Neuron (in vitro differentiated cells): ENCODE measurements around the gene CCDC73.
A peak's percentile ranks its signal among the peaks of the same experiment; 100 is the strongest.

Source experiments
- H2AFZ ChIP-seq: one replicate; pipeline ENCODE4 v1.6.1; 2013; ENCODE audit warnings: low read depth, mild to moderate bottlenecking, inconsistent platforms, low read length, moderate library complexity
- H3K27me3 ChIP-seq: one replicate; pipeline ENCODE4 v1.6.1; 2013; ENCODE audit warnings: low read length; ENCODE audit not compliant: insufficient read depth
- H3K36me3 ChIP-seq: one replicate; pipeline ENCODE4 v1.6.1; 2013; ENCODE audit warnings: low read length; ENCODE audit not compliant: insufficient read depth
- H3K4me1 ChIP-seq: one replicate; pipeline ENCODE4 v1.6.1; 2013; ENCODE audit warnings: low read length; ENCODE audit not compliant: insufficient read depth
- H3K4me3 ChIP-seq: 2 replicates; pipeline ENCODE4 v1.5.1; 2013; ENCODE audit warnings: mild to moderate bottlenecking, low read length, moderate library complexity
- H3K9me3 ChIP-seq: one replicate; pipeline ENCODE4 v1.6.1; 2013; ENCODE audit warnings: low read length

CCDC73 gene

DNA sequence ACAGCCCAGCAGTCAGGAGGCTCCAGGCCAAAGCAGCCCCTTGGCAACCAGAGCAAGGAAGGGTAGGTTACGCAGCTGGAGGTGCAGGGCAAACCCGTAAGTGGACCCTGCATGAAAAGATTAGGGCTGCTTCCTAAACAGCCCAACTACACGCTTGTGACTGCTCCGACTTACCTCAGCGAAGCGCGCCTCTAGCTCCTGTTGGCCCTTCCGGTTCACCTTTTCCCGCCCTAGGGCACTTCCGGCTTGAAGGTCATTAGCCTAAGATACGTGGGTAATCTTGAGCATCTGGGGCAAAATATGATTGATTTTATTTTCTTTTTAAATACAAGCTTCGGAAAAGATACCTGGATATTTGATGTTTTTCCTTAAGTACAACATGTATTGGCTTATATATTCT is at the start of gene CCDC73:
CCDC73 (minus strand) TSS at position 224 of the 400 bp plus-strand sequence. CDS start 34,419 bp downstream, outside the sequence.
- H3K9me3 ChIP-seq, result no peaks in the 10 kb centered on the region
- peaks cover 2% of the 10 kb centered on the region for H3K4me1 ChIP-seq
- no peaks in the 10 kb centered on the region for H3K36me3 ChIP-seq
- no peak within 1 kb of the TSS for H2AFZ ChIP-seq
- H3K4me3 ChIP-seq, result no peak within 1 kb of the TSS
- H3K27me3 ChIP-seq, result peaks cover 7% of the 10 kb centered on the region

DNA sequence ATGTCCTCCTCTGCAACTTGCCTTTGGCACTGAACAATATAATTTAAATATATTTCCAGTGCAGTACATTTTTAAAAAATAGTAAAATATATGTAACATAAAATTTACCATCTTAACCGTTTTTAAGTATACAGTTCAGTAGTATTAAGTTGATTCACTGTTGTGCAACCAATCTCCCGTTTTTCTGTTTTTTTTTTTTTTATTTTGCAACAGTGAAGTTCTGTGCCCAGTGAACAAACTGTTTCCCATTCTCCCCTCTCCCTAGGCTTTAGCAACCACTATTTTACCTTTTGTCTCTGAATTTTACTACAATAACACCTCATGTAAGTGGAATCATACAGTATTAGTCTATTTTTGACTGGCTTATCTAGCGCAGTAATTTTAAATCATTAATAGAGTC is 49.1 kb upstream of the CCDC73 start:
- no peaks in the 10 kb centered on the region for H3K4me1 ChIP-seq
- H3K36me3 ChIP-seq, result no peaks in the 10 kb centered on the region
- no peaks in the 10 kb centered on the region for H3K27me3 ChIP-seq
- no peak overlapping the region for H2AFZ ChIP-seq
- H3K9me3 ChIP-seq, result no peaks in the 10 kb centered on the region
- no peak overlapping the region for H3K4me3 ChIP-seq

DNA sequence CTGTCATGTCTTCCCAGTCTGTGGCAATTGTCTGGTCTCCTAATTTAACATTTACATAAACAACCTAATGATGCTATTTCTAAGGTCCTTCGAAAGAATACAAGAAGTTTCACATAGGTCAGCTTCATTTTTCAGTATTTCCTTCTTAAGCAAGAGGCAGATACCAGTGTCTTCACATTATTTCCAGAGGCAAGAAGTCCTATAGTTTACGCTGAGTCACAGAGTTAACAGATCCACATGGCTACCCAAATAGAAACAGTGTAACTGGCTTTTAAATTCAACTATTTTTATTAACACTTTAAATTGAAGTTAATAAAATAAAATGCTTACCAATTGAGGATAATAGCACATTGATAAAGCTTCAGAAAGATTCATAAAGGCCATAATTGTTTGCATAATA is 46.1 kb upstream of the CCDC73 start:
- no peaks in the 10 kb centered on the region for H3K4me1 ChIP-seq
- no peak overlapping the region for H2AFZ ChIP-seq
- no peaks in the 10 kb centered on the region for H3K9me3 ChIP-seq
- H3K4me3 ChIP-seq, result no peak overlapping the region
- peaks cover 3% of the 10 kb centered on the region for H3K27me3 ChIP-seq
- H3K36me3 ChIP-seq, result no peaks in the 10 kb centered on the region

GRCh38 chr11:32839308-32839707 is 44.8 kb upstream of the CCDC73 start:
- Histone ChIP-seq H2AFZ (no peak overlapping the region), H3K9me3 (no peaks in the 10 kb centered on the region), H3K27me3 (peaks cover 3% of the 10 kb centered on the region), H3K4me3 (no peak overlapping the region), H3K4me1 (no peaks in the 10 kb centered on the region), H3K36me3 (no peaks in the 10 kb centered on the region)

- Histone ChIP-seq H3K4me3 (no peak overlapping the region), H3K9me3 (no peaks in the 10 kb centered on the region), H3K27me3 (peaks cover 3% of the 10 kb centered on the region), H3K36me3 (no peaks in the 10 kb centered on the region), H2AFZ (no peak overlapping the region), H3K4me1 (no peaks in the 10 kb centered on the region)
Observed at GRCh38 chr11:32838505-32839274, 44.2 kb upstream of the CCDC73 start.

DNA sequence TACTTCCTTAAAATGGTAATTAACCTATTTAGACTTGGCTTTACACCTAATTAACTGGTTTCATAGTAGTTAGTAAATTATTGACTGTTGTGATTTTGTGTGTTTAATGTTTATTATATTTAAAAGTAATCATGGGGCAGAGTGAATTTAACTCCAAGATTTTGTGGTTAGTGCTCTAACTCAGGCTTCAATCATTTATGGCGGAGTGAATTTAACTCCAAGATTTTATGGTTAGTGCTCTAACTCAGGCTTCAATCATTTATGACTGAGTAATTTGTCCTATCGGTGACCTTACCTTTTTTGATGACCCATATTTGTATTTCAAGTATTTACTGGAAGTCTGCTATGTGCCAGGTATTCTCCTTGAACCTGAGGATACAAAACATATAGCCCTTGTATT is 42.5 kb upstream of the CCDC73 start:
- peaks cover 10% of the 10 kb centered on the region for H3K27me3 ChIP-seq
- H3K4me1 ChIP-seq, result no peaks in the 10 kb centered on the region
- H3K36me3 ChIP-seq, result no peaks in the 10 kb centered on the region
- no peaks in the 10 kb centered on the region for H3K9me3 ChIP-seq
- no peak overlapping the region for H3K4me3 ChIP-seq
- H2AFZ ChIP-seq, result no peak overlapping the region

- peaks cover 37% of the 10 kb centered on the region for H3K27me3 ChIP-seq
- H3K4me3 ChIP-seq, result no peak overlapping the region
- H3K4me1 ChIP-seq, result peaks cover 8% of the 10 kb centered on the region
- H3K36me3 ChIP-seq, result no peaks in the 10 kb centered on the region
- H2AFZ ChIP-seq, result no peak overlapping the region
- H3K9me3 ChIP-seq, result no peaks in the 10 kb centered on the region
Observed at GRCh38 chr11:32833921-32834320, 39.5 kb upstream of the CCDC73 start.

DNA sequence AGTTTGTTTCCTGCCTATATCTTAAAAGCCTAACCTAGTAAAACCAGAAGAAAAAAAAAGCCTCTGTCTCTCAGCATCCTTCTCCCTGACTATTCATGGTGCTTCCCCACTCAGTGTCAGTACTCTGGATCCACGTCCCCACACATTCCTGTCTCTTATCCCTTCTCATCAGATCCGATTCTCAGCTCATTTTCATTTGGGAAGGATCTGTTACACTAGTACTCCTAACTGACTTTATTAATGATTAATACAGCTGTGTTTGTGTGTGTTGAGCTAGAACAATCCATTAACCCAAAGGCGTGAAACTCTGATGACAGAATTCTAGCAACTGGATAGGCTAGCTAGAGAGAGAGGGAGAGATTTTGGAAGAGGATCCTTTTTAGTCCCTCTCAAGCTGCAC is 36.8 kb upstream of the CCDC73 start:
- H3K4me3 ChIP-seq, result no peak overlapping the region
- peaks cover 8% of the 10 kb centered on the region for H3K4me1 ChIP-seq
- no peaks in the 10 kb centered on the region for H3K36me3 ChIP-seq
- no peak overlapping the region for H2AFZ ChIP-seq
- H3K27me3 ChIP-seq, result peaks cover 51% of the 10 kb centered on the region
- no peaks in the 10 kb centered on the region for H3K9me3 ChIP-seq

GRCh38 chr11:32830796-32831195 is 36.3 kb upstream of the CCDC73 start:
- Histone ChIP-seq H3K9me3 (no peaks in the 10 kb centered on the region), H3K27me3 (peaks cover 53% of the 10 kb centered on the region), H3K4me1 (peaks cover 8% of the 10 kb centered on the region), H2AFZ (no peak overlapping the region), H3K4me3 (no peak overlapping the region), H3K36me3 (no peaks in the 10 kb centered on the region)

DNA sequence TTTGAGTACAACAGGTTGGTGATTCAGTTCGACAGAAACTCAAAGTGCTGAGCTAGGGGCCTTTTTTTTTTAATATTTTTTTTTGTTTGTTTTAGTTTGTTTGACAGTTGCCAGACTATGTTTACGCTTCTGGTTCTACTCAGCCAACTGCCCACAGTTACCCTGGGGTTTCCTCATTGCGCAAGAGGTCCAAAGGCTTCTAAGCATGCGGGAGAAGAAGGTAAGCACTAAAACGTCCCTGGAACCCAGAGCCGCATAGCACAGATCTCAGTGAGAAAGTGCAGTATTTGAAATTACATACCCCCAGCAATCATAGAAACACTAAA is 35.9 kb upstream of the CCDC73 start:
- Histone ChIP-seq H3K4me1 (peaks cover 8% of the 10 kb centered on the region), H3K27me3 (peaks cover 56% of the 10 kb centered on the region), H3K4me3 (no peak overlapping the region), H3K36me3 (no peaks in the 10 kb centered on the region), H2AFZ (no peak overlapping the region), H3K9me3 (no peaks in the 10 kb centered on the region)

GRCh38 chr11:32829680-32830412 is 35.4 kb upstream of the CCDC73 start, which contains the start of gene PRRG4:
Gene PRRG4, plus strand, starts transcription at chr11:32829927. Its CDS starts 603 bp downstream, at chr11:32830530.
- H2AFZ ChIP-seq, result peak within 1 kb of the TSS; percentile 87
- no peaks in the 10 kb centered on the region for H3K36me3 ChIP-seq
- H3K4me1 ChIP-seq, result peaks cover 8% of the 10 kb centered on the region
- peaks cover 56% of the 10 kb centered on the region for H3K27me3 ChIP-seq
- no peaks in the 10 kb centered on the region for H3K9me3 ChIP-seq
- H3K4me3 ChIP-seq, result peak within 1 kb of the TSS; percentile 32

DNA sequence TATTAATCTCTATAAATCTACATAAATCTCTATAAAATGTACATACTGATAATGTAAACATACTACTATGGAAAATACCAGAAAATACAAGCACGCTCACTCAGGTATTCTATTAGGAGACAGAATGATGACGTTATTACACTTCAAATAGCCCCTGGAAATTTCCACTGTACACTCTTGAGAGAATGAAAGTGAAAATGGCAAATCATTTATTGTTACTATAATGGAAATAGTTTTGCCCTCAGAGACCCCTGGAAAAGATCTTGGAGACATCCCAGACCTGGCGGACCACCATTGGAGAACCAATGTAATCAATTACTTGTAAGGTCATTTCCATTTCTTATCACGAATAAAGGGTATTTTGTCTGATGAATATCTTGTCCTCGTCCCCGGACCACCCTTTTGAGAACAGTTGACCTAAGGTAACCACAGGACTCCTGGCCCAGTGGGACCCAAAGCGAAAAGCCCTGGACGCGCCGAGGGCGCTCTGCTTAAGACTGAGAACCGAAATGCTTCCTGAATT is 34.8 kb upstream of the CCDC73 start:
- peaks cover 8% of the 10 kb centered on the region for H3K4me1 ChIP-seq
- no peaks in the 10 kb centered on the region for H3K36me3 ChIP-seq
- peak overlapping the region; percentile 87 for H2AFZ ChIP-seq
- H3K27me3 ChIP-seq, result peaks cover 56% of the 10 kb centered on the region
- H3K9me3 ChIP-seq, result no peaks in the 10 kb centered on the region
- H3K4me3 ChIP-seq, result peak overlapping the region; percentile 32

DNA sequence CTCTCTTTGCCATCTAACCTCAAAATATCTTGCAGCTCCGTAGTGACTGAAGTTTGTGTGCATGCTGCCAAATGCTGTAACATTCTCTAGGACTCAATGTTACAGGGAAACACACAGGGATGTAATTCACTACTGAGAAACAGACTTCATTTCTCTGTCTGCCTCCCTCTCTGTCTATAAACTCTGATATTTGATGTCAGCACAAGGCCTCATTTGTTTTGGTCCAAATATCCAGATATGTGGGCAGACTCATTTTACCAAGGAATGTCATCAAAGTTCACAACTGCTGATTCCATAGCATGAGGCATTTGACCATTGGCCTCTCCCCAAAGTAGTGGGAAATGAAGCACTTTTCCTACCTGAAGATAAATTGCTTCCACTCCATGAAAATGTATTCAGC is 32.8 kb upstream of the CCDC73 start:
- Histone ChIP-seq H3K9me3 (no peaks in the 10 kb centered on the region), H2AFZ (no peak overlapping the region), H3K4me3 (no peak overlapping the region), H3K27me3 (peaks cover 51% of the 10 kb centered on the region), H3K4me1 (peaks cover 8% of the 10 kb centered on the region), H3K36me3 (no peaks in the 10 kb centered on the region)
